HCT116 (cell line): ENCODE data around the gene LIX1. TPM values are rescaled to one million over a fixed set of nuclear protein-coding genes. Genes with fewer than 3 reads are reported as not detected.

ENCODE experiments used
- ATAC-seq: fragments of 200-7000 bp; cut with Tn5 transposase; 2 replicates; pipeline ENCODE4 v1.9.1; 2020; ENCODE audit warnings: mild to moderate bottlenecking, moderate library complexity
- BruUV-seq: library from RNA; stranded (reverse); fragments of 400-500 nt; replicated peaks from 2 replicates; lab custom pipeline; 2021; lab: Mats Ljungman, UMichigan
- CTCF ChIA-PET: fragments of 300-600 bp; sonication (Branson Sonifier 250); formaldehyde crosslinking; loops from one replicate; lab custom pipeline; 2021; ENCODE audit warnings: antibody characterized with exemption; lab: Charles Lee
- POLR2A ChIA-PET: fragments of 300-600, 350-600 bp; sonication (Branson Sonifier 250); formaldehyde crosslinking; loops from one replicate; lab custom pipeline; 2021; ENCODE audit warnings: antibody characterized with exemption; lab: Charles Lee
- RAD21 ChIA-PET, 2 experiments: fragments of 300-600 bp; sonication (Branson Sonifier 250); formaldehyde crosslinking; loops; one replicate each; lab custom pipeline; 2023; ENCODE audit warnings: low total read pairs in 2 of 2; ENCODE audit not compliant: uncharacterized antibody in 2 of 2, unreplicated experiment in 2 of 2, low non-redundant PET in 1 of 2; lab: Charles Lee
- DNase-seq: peaks from one replicate; pipeline ENCODE4 v3.0.0-alpha.2; 2010; ENCODE audit warnings: low read depth, low spot score
- H2AFZ ChIP-seq: fragments of 200-600 bp; shearing (Covaris generic), sonication (generic); 2 replicates; pipeline ENCODE4 v1.6.1; 2017; ENCODE audit warnings: low read depth, mixed run types, mixed read lengths, antibody characterized with exemption, low read length; ENCODE audit not compliant: poor library complexity, severe bottlenecking
- H3K27ac ChIP-seq: 2 replicates; pipeline ENCODE4 v1.5.1; 2012; ENCODE audit warnings: low read depth, low read length
- H3K27me3 ChIP-seq: fragments of 200-600 bp; sonication (generic); 2 replicates; pipeline ENCODE4 v1.6.1; 2016; ENCODE audit warnings: mixed run types, low read length, mixed read lengths; ENCODE audit not compliant: insufficient read depth
- H3K36me3 ChIP-seq, 2 experiments: fragments of 200-500 bp in 1 of 2; fragments of 200-600 bp in 1 of 2; sonication (Bioruptor generic) in 1 of 2; sonication (generic) in 1 of 2; 2 replicates each; pipeline versions ENCODE4 v1.5.1 to v1.6.1; 2014 to 2016; ENCODE audit warnings: low read length in 2 of 2, inconsistent platforms in 1 of 2, mixed read lengths in 1 of 2, mixed run types in 1 of 2; ENCODE audit not compliant: insufficient read depth in 2 of 2, control insufficient read depth in 1 of 2
- H3K4me1 ChIP-seq, 2 experiments: fragments of 200-600 bp in 1 of 2; sonication (generic) in 1 of 2; 2 replicates each; pipeline versions ENCODE4 v1.5.1 to v1.6.1; 2012 to 2017; ENCODE audit warnings: low read length in 2 of 2, inconsistent platforms in 1 of 2, mild to moderate bottlenecking in 1 of 2, mixed read lengths in 1 of 2, mixed run types in 1 of 2, moderate library complexity in 1 of 2; ENCODE audit not compliant: insufficient read depth in 2 of 2, control insufficient read depth in 1 of 2
- H3K4me2 ChIP-seq: fragments of 200-600 bp; sonication (generic); 2 replicates; pipeline ENCODE4 v1.6.1; 2017; ENCODE audit warnings: mixed run types, low read length, mixed read lengths
- H3K4me3 ChIP-seq, 2 experiments: fragments of 200-600 bp in 1 of 2; sonication (generic) in 1 of 2; replicated peaks in 1 of 2; 2 replicates each; pipeline ENCODE4 v1.5.1; 2011 to 2016; ENCODE audit warnings: low read length in 2 of 2, control low read depth in 1 of 2, low read depth in 1 of 2, mild to moderate bottlenecking in 1 of 2, mixed read lengths in 1 of 2, mixed run types in 1 of 2
- H3K79me2 ChIP-seq: fragments of 200-600 bp; sonication (generic); 2 replicates; pipeline ENCODE4 v1.6.1; 2017; ENCODE audit warnings: mild to moderate bottlenecking, mixed run types, low read length, moderate library complexity, mixed read lengths; ENCODE audit not compliant: insufficient read depth
- H3K9ac ChIP-seq: fragments of 200-600 bp; sonication (generic); 2 replicates; pipeline ENCODE4 v1.6.1; 2016; ENCODE audit warnings: low read length, mixed read lengths
- H3K9me2 ChIP-seq: fragments of 200-600 bp; sonication (generic), shearing (Covaris generic); 2 replicates; pipeline ENCODE4 v1.6.1; 2017; ENCODE audit warnings: mixed run types, mild to moderate bottlenecking, moderate library complexity; ENCODE audit not compliant: insufficient read depth
- H3K9me3 ChIP-seq, 2 experiments: fragments of 200-500 bp in 1 of 2; fragments of 200-600 bp in 1 of 2; sonication (Bioruptor generic) in 1 of 2; sonication (generic) in 1 of 2; 2 replicates each; pipeline ENCODE4 v1.6.1; 2014 to 2017; ENCODE audit warnings: low read length in 2 of 2, mixed read lengths in 2 of 2, inconsistent platforms in 1 of 2, low read depth in 1 of 2, mild to moderate bottlenecking in 1 of 2, mixed run types in 1 of 2, moderate library complexity in 1 of 2; ENCODE audit not compliant: control insufficient read depth in 1 of 2, insufficient read depth in 1 of 2
- H4K20me1 ChIP-seq: fragments of 200-600 bp; sonication (generic), shearing (Covaris generic); 2 replicates; pipeline ENCODE4 v1.6.1; 2017; ENCODE audit warnings: mixed run types, mild to moderate bottlenecking, moderate library complexity; ENCODE audit not compliant: insufficient read depth
- EZH2 ChIP-seq: fragments of 200-600 bp; sonication (generic); IDR thresholded peaks from 2 replicates; pipeline ENCODE4 v1.6.1; 2017; ENCODE audit warnings: antibody characterized with exemption, mixed run types
- EZH2phosphoT487 ChIP-seq: fragments of 200-600 bp; IDR thresholded peaks from 2 replicates; pipeline ENCODE4 v1.6.1; 2018; ENCODE audit warnings: antibody characterized with exemption, borderline replicate concordance
- JUND ChIP-seq: IDR thresholded peaks from 2 replicates; pipeline ENCODE4 v1.6.1; 2012
- POLR2AphosphoS5 ChIP-seq: IDR thresholded peaks from 2 replicates; pipeline ENCODE4 v1.6.1; 2011; ENCODE audit warnings: mild to moderate bottlenecking, low read depth, low read length, moderate library complexity
- SIN3A ChIP-seq: IDR thresholded peaks from 2 replicates; pipeline ENCODE4 v1.6.1; 2012; ENCODE audit warnings: low read depth
- TCF7L2 ChIP-seq: IDR thresholded peaks from 2 replicates; pipeline ENCODE4 v1.7.0; 2011; ENCODE audit warnings: borderline replicate concordance, inconsistent platforms; ENCODE audit not compliant: insufficient read depth, insufficient read length; ENCODE audit errors: extremely low read depth
- ZNF274 ChIP-seq: fragments of 200-500 bp; sonication (Bioruptor generic); IDR thresholded peaks from 2 replicates; pipeline ENCODE4 v1.6.1; 2014; ENCODE audit warnings: mild to moderate bottlenecking, low read depth, low read length, inconsistent platforms
- intact Hi-C: fragments of 100-400 bp; cut with micrococcal nuclease; formaldehyde crosslinking; loops from 2 replicates; pipeline ENCODE4 v1.10.0; 2022
- total RNA-seq: library from RNA; stranded (reverse); gene quantifications from one replicate; pipeline ENCODE4 v1.2.1, GENCODE V29; 2021; ENCODE audit not compliant: unreplicated experiment
- TF ChIP-seq, protein P1 (sequence below): IDR thresholded peaks from 2 replicates; pipeline ENCODE4 v1.6.1; 2011; ENCODE audit warnings: mild to moderate bottlenecking, low read length, moderate library complexity; ENCODE audit not compliant: insufficient replicate concordance; ENCODE audit errors: extremely low read depth

Gene LIX1
- total RNA-seq, 1 experiment from 2014 or later = not detected

- Histone ChIP-seq H3K9me3 (no peaks in the 10 kb centered on the region), H3K9me2 (no peaks in the 10 kb centered on the region), H3K4me3 (peak overlapping the region; percentile 96), H3K4me1 (peaks cover 6 to 18% of the 10 kb centered on the region in 2 experiments), H2AFZ (peak overlapping the region; percentile 77), H3K4me2 (peak overlapping the region; percentile 87), H3K27ac (peak overlapping the region; percentile 75; the same call in 1 of the 2 replicates), H3K79me2 (peaks cover 36% of the 10 kb centered on the region), H4K20me1 (peaks cover 4% of the 10 kb centered on the region; the same call in 1 of the 2 replicates), H3K36me3 (peaks cover 0 to 4% of the 10 kb centered on the region in 2 experiments; a peak in 1 of 4 replicates), H3K9ac (peak overlapping the region; percentile 83), H3K27me3 (no peaks in the 10 kb centered on the region)
- RAD21 ChIA-PET = no interaction called here
- ATAC-seq = no peak
- DNase-seq = no peak
- CTCF ChIA-PET = no interaction called here
- TSS peak; percentile 84 for BruUV-seq
- TF ChIP-seq TCF7L2 (no peak), POLR2AphosphoS5 (no peak), ZNF274 (no peak), SIN3A (no peak), EZH2phosphoT487 (no peak), EZH2 (no peak), JUND (no peak)
- TF ChIP-seq, protein P1, sequence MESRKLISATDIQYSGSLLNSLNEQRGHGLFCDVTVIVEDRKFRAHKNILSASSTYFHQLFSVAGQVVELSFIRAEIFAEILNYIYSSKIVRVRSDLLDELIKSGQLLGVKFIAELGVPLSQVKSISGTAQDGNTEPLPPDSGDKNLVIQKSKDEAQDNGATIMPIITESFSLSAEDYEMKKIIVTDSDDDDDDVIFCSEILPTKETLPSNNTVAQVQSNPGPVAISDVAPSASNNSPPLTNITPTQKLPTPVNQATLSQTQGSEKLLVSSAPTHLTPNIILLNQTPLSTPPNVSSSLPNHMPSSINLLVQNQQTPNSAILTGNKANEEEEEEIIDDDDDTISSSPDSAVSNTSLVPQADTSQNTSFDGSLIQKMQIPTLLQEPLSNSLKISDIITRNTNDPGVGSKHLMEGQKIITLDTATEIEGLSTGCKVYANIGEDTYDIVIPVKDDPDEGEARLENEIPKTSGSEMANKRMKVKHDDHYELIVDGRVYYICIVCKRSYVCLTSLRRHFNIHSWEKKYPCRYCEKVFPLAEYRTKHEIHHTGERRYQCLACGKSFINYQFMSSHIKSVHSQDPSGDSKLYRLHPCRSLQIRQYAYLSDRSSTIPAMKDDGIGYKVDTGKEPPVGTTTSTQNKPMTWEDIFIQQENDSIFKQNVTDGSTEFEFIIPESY = no peak
- POLR2A ChIA-PET = no interaction called here
- intact Hi-C loops = loop anchor here (2.0 kb wide), 1 partner anchor 1589 kb away; the partner anchor contains the start of gene RGMB
Observed at GRCh38 chr5:97183930-97184213, 41.5 kb upstream of the LIX1 start.
